Effector CD4-positive, alpha-beta T cell (primary cell): Measurements from ENCODE around the gene SLC30A3.

Experiments
- DNase-seq: peaks from one replicate; pipeline ENCODE4 v3.0.0-alpha.2; 2020

Gene SLC30A3

GRCh38 chr2:27223416-27223815 is 39.4 kb downstream of the SLC30A3 start:
- DNase-seq: no peak

- no peak for DNase-seq
Measured at GRCh38 chr2:27222407-27222806, 40.4 kb downstream of the SLC30A3 start.

GRCh38 chr2:27221166-27221565 is 41.7 kb downstream of the SLC30A3 start:
- no peak for DNase-seq

- DNase-seq: no peak
Measured at GRCh38 chr2:27220091-27220490, 42.8 kb downstream of the SLC30A3 start.

GRCh38 chr2:27219091-27219490 is 43.8 kb downstream of the SLC30A3 start:
- no peak for DNase-seq

- DNase-seq: no peak
Measured at GRCh38 chr2:27218614-27219013, 44.2 kb downstream of the SLC30A3 start.

GRCh38 chr2:27217173-27218121 is 45.4 kb downstream of the SLC30A3 start, which contains the start of gene CAD:
CAD (plus strand) TSS chr2:27217369; CDS start chr2:27217552, 183 bp downstream.
- DNase-seq: peak; percentile 79

- no peak for DNase-seq
Measured at GRCh38 chr2:27216416-27217137, 46.3 kb downstream of the SLC30A3 start.

GRCh38 chr2:27214941-27215340 is 47.9 kb downstream of the SLC30A3 start:
- no peak for DNase-seq

GRCh38 chr2:27212626-27213471 is 50.0 kb downstream of the SLC30A3 start:
- DNase-seq: peak; percentile 54

GRCh38 chr2:27211943-27212625 is 50.8 kb downstream of the SLC30A3 start, which contains the start of the genes ATRAID and SLC5A6:
ATRAID (plus strand) TSS chr2:27212041; CDS start chr2:27212369, 328 bp downstream.
SLC5A6 (minus strand) TSS chr2:27212268; CDS start chr2:27207650, 4,618 bp downstream.
- peak; percentile 82 for DNase-seq

GRCh38 chr2:27211241-27211942 is 51.5 kb downstream of the SLC30A3 start:
- DNase-seq: no peak

- no peak for DNase-seq
Measured at GRCh38 chr2:27209621-27210401, 53.0 kb downstream of the SLC30A3 start.

- DNase-seq: no peak
Measured at GRCh38 chr2:27208486-27209050, 54.3 kb downstream of the SLC30A3 start.

- DNase-seq: no peak
Measured at GRCh38 chr2:27206346-27206745, 56.5 kb downstream of the SLC30A3 start.

GRCh38 chr2:27205206-27205605 is 57.6 kb downstream of the SLC30A3 start:
- DNase-seq: no peak

GRCh38 chr2:27204566-27204965 is 58.3 kb downstream of the SLC30A3 start:
- DNase-seq: no peak

GRCh38 chr2:27203741-27204140 is 59.1 kb downstream of the SLC30A3 start:
- DNase-seq: no peak
